ENCODE measurements around the gene ADM5. TPM values are rescaled to one million over a fixed set of nuclear protein-coding genes. Genes with fewer than 3 reads are reported as not detected.

Gene ADM5
- total RNA-seq, 1 donor from 2014 or later: 0.52 TPM

- DNase-seq (ENCODE audit: low spot score): peak; percentile 100
- Mint-ChIP-seq H3K4me1 (ENCODE audit: low read depth) (peaks cover 42% of the 10 kb centered on the region), H3K27me3 (ENCODE audit: low read depth) (no peaks in the 10 kb centered on the region), H3K4me3 (ENCODE audit: unreplicated experiment) (peak overlapping the region; percentile 98), H3K27ac (ENCODE audit: unreplicated experiment) (peak overlapping the region; percentile 100), H3K36me3 (ENCODE audit: low read depth) (peaks cover 4% of the 10 kb centered on the region), H3K9me3 (ENCODE audit: low read depth) (no peaks in the 10 kb centered on the region)
- no peak for TF ChIP-seq CTCF (IDR thresholded peaks at IDR 0.05)
Measured at GRCh38 chr19:49676784-49677230, 12.6 kb upstream of the ADM5 start.

- peaks cover 5% of the 10 kb centered on the region for H3K36me3 Mint-ChIP-seq (ENCODE audit: low read depth)
- DNase-seq (ENCODE audit: low spot score): no peak
- no peak for TF ChIP-seq CTCF (IDR thresholded peaks at IDR 0.05)
- H3K9me3 Mint-ChIP-seq (ENCODE audit: low read depth): no peaks in the 10 kb centered on the region
- H3K4me3 Mint-ChIP-seq (ENCODE audit: unreplicated experiment): peak within 1 kb of the TSS; percentile 98
- H3K27me3 Mint-ChIP-seq (ENCODE audit: low read depth): no peaks in the 10 kb centered on the region
- H3K4me1 Mint-ChIP-seq (ENCODE audit: low read depth): peaks cover 37% of the 10 kb centered on the region
- peak within 1 kb of the TSS; percentile 100 for H3K27ac Mint-ChIP-seq (ENCODE audit: unreplicated experiment)
Measured at GRCh38 chr19:49677231-49677900, 12.0 kb upstream of the ADM5 start, which contains the start of gene PRMT1. PRMT1 (plus strand) TSS chr19:49677271; CDS start chr19:49677281, 10 bp downstream.

GRCh38 chr19:49677901-49678674 is 11.3 kb upstream of the ADM5 start:
- Mint-ChIP-seq H3K9me3 (ENCODE audit: low read depth) (no peaks in the 10 kb centered on the region), H3K36me3 (ENCODE audit: low read depth) (peaks cover 7% of the 10 kb centered on the region), H3K27ac (ENCODE audit: unreplicated experiment) (peak overlapping the region; percentile 87), H3K4me3 (ENCODE audit: unreplicated experiment) (peak overlapping the region; percentile 98), H3K27me3 (ENCODE audit: low read depth) (no peaks in the 10 kb centered on the region), H3K4me1 (ENCODE audit: low read depth) (peaks cover 36% of the 10 kb centered on the region)
- no peak for DNase-seq (ENCODE audit: low spot score)
- TF ChIP-seq CTCF (IDR thresholded peaks at IDR 0.05): peak; percentile 81

GRCh38 chr19:49678985-49679770 is 10.2 kb upstream of the ADM5 start:
- H3K27me3 Mint-ChIP-seq (ENCODE audit: low read depth): no peaks in the 10 kb centered on the region
- peak overlapping the region; percentile 98 for H3K4me3 Mint-ChIP-seq (ENCODE audit: unreplicated experiment)
- peak overlapping the region; percentile 87 for H3K27ac Mint-ChIP-seq (ENCODE audit: unreplicated experiment)
- H3K36me3 Mint-ChIP-seq (ENCODE audit: low read depth): peaks cover 7% of the 10 kb centered on the region
- TF ChIP-seq CTCF (IDR thresholded peaks at IDR 0.05): no peak
- DNase-seq (ENCODE audit: low spot score): no peak
- H3K9me3 Mint-ChIP-seq (ENCODE audit: low read depth): no peaks in the 10 kb centered on the region
- H3K4me1 Mint-ChIP-seq (ENCODE audit: low read depth): peaks cover 36% of the 10 kb centered on the region
